ENCODE measurements around the gene RCSD1.

DNA sequence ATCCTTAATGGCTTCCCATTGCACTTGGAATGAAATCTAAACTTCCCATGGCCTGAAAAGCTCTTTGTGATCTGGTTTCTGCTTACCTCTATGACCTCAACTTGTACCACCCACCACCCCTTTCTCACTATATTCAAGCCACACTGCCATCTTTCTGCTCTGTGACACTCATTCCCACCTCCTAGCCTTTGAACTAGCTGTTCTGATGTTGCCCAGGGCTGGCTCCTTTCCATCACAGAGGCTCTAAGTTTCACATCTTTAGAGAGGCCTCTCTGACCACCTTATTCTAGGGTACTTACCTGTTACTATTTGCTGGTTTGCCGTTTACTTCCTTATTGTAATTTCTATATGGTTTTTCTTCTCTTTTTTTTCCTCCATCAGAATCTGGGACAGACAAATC is 96.0 kb downstream of the RCSD1 start:
- TF ChIP-seq TAF1 (IDR thresholded peaks at IDR 0.05; ENCODE audit: low read depth, low read length) (no peak), POLR2A (IDR thresholded peaks at IDR 0.05; ENCODE audit: low read depth, low read length) (no peak), POLR2AphosphoS5 (IDR thresholded peaks at IDR 0.05; ENCODE audit: low read depth, low read length) (no peak), SPI1 (IDR thresholded peaks at IDR 0.05; ENCODE audit: low read depth, low read length) (no peak)

All from GM12891 (cell line).